Measurements from ENCODE around the gene PLEKHM3. TPM values are rescaled to one million over a fixed set of nuclear protein-coding genes. Genes with fewer than 3 reads are reported as not detected.

The PLEKHM3 gene
- total and polyA plus RNA-seq, 2 of the 4 experiments (the other 2 are of a cell fraction), result 2.4 to 11.3 TPM

GRCh38 chr2:208017721-208018120, 7.6 kb downstream of the PLEKHM3 start:
- Histone ChIP-seq H4K91ac (ENCODE audit: insufficient read depth, low read depth, low read length) (no peak overlapping the region), H3K14ac (replicated peaks; ENCODE audit: low read depth, low read length) (no peak overlapping the region), H3K27ac (ENCODE audit: insufficient read depth, low read length) (no peak overlapping the region), H2BK120ac (ENCODE audit: low read depth, low read length) (no peak overlapping the region), H2BK20ac (ENCODE audit: low read depth, low read length) (no peak overlapping the region), H4K8ac (ENCODE audit: low read depth in 2 of 2, low read length in 2 of 2) (no peak overlapping the region), H2AFZ (replicated peaks; ENCODE audit: low read length, poor library complexity) (no peak overlapping the region), H4K20me1 (ENCODE audit: insufficient read depth, low read length) (no peaks in the 10 kb centered on the region), H3K23ac (ENCODE audit: low read depth, low read length) (no peak overlapping the region), H3K4me3 (ENCODE audit: insufficient read depth, low read depth, low read length) (no peak overlapping the region), H3K4me2 (ENCODE audit: low read depth, low read length) (no peak overlapping the region), H3K4ac (ENCODE audit: low read depth, low read length) (no peak overlapping the region), H3K79me1 (ENCODE audit: low read depth in 1 of 2, low read length in 2 of 2) (peaks cover 0 to 6% of the 10 kb centered on the region in 2 experiments; a peak in 2 of 4 replicates), H3K9me3 (ENCODE audit: control insufficient read depth, insufficient read depth, low read length) (no peaks in the 10 kb centered on the region), H2BK5ac (ENCODE audit: low read depth, low read length, poor library complexity, severe bottlenecking) (no peak overlapping the region), H3K36me3 (ENCODE audit: control insufficient read depth, insufficient read depth, low read length) (no peaks in the 10 kb centered on the region), H3K56ac (ENCODE audit: extremely low read depth, insufficient read depth, low read length) (no peak overlapping the region), H2BK15ac (ENCODE audit: low read depth, low read length) (no peak overlapping the region), H3K27me3 (ENCODE audit: control insufficient read depth, insufficient read depth, low read length) (no peaks in the 10 kb centered on the region), H4K5ac (ENCODE audit: low read depth, low read length) (no peak overlapping the region), H3K9ac (ENCODE audit: low read depth, low read length) (no peak overlapping the region), H3K4me1 (ENCODE audit: control insufficient read depth, insufficient read depth, low read length) (peaks cover 2% of the 10 kb centered on the region; the same call in 1 of the 2 replicates), H3K18ac (ENCODE audit: low read depth, low read length) (no peak overlapping the region), H2AK5ac (ENCODE audit: low read depth, low read length) (no peak overlapping the region), H3K9me1 (ENCODE audit: insufficient read depth, low read length) (peaks cover 5% of the 10 kb centered on the region), H2AK9ac (replicated peaks; ENCODE audit: low read depth, low read length, poor library complexity) (no peak overlapping the region)
- dilution Hi-C loops (cut with HindIII; ENCODE audit: low sequenced_read_pairs, unreplicated experiment), result no loop called here
- 63% methylated on average over 2 of the region's 5 CpGs; no CpG with 5 or more reads in 1 of the 2 experiments for WGBS, 2 experiments (ENCODE audit: extremely low coverage in 2 of 2, insufficient read length in 1 of 2)
- BruUV-seq (replicated peaks), result no TSS peak
- ChIA-PET CTCF (interaction anchor here (0.6 kb wide), 1 partner anchor 1466 kb away, joined by 3 read pairs; no protein-coding TSS in a partner anchor), POLR2A (ENCODE audit: unreplicated experiment) (no interaction called here)
- ATAC-seq (ENCODE audit: low read depth), result no peak
- no peak for TF ChIP-seq CTCF (conservative IDR thresholded peaks at IDR 0.05; ENCODE audit: low read depth, low read length)
- TF ChIP-seq POLR2A (IDR thresholded peaks at IDR 0.05; ENCODE audit: low read depth, low read length), result no peak
- TF ChIP-seq RFX5 (IDR thresholded peaks at IDR 0.05; ENCODE audit: low read depth, low read length), result no peak
- TF ChIP-seq BHLHE40 (IDR thresholded peaks at IDR 0.05; ENCODE audit: low read depth, low read length), result no peak
- TF ChIP-seq RAD21 (IDR thresholded peaks at IDR 0.05; ENCODE audit: low read length), result no peak
- TF ChIP-seq CHD1 (IDR thresholded peaks at IDR 0.05; ENCODE audit: low read depth, low read length), result no peak
- no peak for TF ChIP-seq ELK1 (IDR thresholded peaks at IDR 0.05; ENCODE audit: borderline replicate concordance, low read depth, low read length)
- no peak for TF ChIP-seq MAFK (IDR thresholded peaks at IDR 0.05; ENCODE audit: low read depth, low read length)
- TF ChIP-seq FOS (IDR thresholded peaks at IDR 0.05; ENCODE audit: low read depth, low read length), result no peak
- no peak for TF ChIP-seq RCOR1 (IDR thresholded peaks at IDR 0.05; ENCODE audit: insufficient replicate concordance, low read length)
- TF ChIP-seq NFE2L2 (IDR thresholded peaks at IDR 0.05; ENCODE audit: low read depth, low read length), result no peak
- no peak for TF ChIP-seq MAZ (IDR thresholded peaks at IDR 0.05; ENCODE audit: borderline replicate concordance, low read depth, low read length)
- TF ChIP-seq CEBPB (IDR thresholded peaks at IDR 0.05; ENCODE audit: low read depth, low read length), result no peak
- no peak for TF ChIP-seq SMC3 (IDR thresholded peaks at IDR 0.05; ENCODE audit: low read depth, low read length)
- TF ChIP-seq MXI1 (IDR thresholded peaks at IDR 0.05; ENCODE audit: borderline replicate concordance, low read depth, low read length), result no peak
- TF ChIP-seq USF2 (IDR thresholded peaks at IDR 0.05; ENCODE audit: low read depth, low read length), result no peak
- in situ Hi-C loops (cut with MboI; ENCODE audit: low sequenced_read_pairs), result no loop called here
- intact Hi-C loops (cut with micrococcal nuclease), result no loop called here
- DNase-seq, result no peak

All from IMR-90 (cell line).